ENCODE measurements around the gene METTL6. TPM values are rescaled to one million over a fixed set of nuclear protein-coding genes. Genes with fewer than 3 reads are reported as not detected.
"Not testable (repeated sequence)": the region's sequence is repeated elsewhere in the genome, so short reads cannot be mapped to it uniquely, and the experiment has no call there.

Gene METTL6
- polyA plus RNA-seq, 12 donors = 8.9 to 21.9 (median 16.5) TPM; not detected in 1

GRCh38 chr3:15375461-15376000, 51.8 kb downstream of the METTL6 start:
- no peak for DNase-seq

DNA sequence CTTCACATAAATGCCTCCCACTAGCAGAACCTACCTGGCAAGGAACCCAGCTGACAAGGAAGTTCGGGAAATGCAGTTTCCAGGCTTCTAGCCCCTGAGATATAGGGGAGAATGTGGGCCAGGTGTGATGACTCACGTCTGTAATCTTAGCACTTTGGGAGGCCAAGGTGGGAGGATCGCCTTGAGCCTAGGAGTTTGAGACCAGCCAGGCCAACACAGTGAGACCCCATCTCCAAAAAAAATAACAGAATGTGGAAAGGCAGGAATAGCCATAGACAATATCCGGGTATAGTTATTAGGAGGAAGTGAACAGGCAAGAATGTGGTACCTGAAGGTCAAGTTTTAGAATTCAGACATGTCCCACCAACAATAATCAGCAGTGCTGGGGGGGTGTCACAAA, 54.4 kb downstream of the METTL6 start:
- no peak for DNase-seq

- DNase-seq = no peak
Observed at GRCh38 chr3:15368561-15369135, 58.7 kb downstream of the METTL6 start.

DNA sequence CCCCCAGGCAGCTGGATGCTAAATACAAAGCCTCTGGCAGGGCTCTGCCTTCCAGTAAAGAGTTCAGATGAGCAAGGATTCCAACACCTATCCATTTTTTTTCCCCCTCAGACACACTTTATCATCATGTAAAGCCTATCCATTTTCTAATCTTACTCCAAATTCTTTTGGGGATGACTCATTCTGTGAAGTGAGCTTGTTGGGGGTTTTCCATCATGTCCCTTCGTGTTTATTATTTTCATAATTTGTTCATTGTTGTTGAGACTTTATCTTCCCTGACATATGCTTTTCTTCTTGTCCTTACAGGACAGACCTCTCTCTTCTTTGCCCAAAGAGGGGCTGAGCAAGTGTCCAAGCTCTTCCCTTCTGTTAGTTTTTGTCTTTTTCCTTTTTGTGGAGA, 60.3 kb downstream of the METTL6 start:
- DNase-seq = no peak

DNA sequence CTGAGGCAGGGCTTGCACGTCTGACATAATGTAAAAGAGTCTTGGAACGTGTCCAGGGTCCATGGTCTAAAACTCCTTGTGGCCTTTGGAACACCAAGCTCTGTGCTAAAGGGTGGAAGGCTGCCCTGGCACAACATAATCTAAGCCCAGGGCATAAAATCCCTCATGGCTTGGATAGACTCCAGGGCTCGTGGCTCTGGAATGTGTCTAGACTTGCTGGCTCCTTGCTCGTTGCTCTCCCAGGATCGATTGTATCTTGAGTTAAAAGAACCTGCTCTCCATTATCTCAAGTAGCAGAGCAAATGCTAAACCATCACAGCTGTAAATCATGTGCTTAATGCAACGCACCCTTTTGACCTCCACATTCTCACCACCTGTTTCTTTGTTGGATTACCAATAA, 63.3 kb downstream of the METTL6 start:
- DNase-seq = not testable (repeated sequence)

DNA sequence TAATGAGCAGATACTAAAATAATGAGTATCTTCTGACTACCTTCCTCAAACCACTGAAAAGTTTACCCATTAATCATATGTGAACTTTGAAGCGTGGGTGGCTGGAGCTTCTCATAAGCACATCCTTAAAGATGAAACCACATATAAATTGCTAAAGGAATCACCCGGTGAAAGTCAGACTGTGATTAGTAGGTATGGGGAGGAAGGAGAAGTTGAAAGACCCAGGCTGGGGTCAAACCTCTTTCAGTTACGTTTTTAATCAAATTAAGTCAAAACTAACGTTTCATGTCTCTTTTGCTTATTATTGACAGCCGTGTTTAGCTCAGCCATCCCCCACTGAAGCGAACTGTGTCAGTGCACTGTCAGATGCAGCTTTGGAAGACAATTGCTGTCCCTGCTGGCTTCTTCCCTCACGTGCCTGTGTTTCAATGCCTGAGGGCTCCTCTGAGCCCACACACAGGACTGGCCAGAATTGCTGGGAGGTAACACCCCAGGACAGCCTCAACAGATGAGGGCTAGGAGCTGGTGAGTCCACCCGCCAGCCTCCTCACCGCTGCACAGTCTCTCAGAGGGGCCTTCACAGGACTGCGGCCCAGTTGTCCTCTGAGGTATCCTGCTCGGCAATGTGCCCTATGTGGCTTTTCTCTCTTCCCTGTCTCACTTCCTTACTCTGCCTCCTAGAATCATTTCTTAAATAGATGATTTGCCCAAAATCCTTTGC, 65.7 kb downstream of the METTL6 start:
- no peak for DNase-seq

GRCh38 chr3:15360788-15361493, 66.4 kb downstream of the METTL6 start:
- DNase-seq = peak; percentile 41

Other genes starting within 250 kb of the METTL6 start
- 10 to 100 TPM in 11 of 12 donors, not detected in 1; 22.0 to 42.1 (median 30.9) TPM for gene CAPN7, start 221.3 kb downstream of the METTL6 start, polyA plus RNA-seq (ENCODE audit: insufficient read length in 12 of 12)
- 10 to 100 TPM in 11 of 12 donors, not detected in 1; 22.2 to 66.6 (median 31.8) TPM for gene SH3BP5, start 95.0 kb downstream of the METTL6 start, polyA plus RNA-seq (ENCODE audit: insufficient read length in 12 of 12)
- 10 to 100 TPM in 10 of 12 donors, 1 to 10 TPM in 1, not detected in 1; 2.9 to 20.3 (median 13.4) TPM for gene EAF1, start 54 bp upstream of the METTL6 start, polyA plus RNA-seq (ENCODE audit: insufficient read length in 12 of 12)
- gene COLQ, start 94.2 kb upstream of the METTL6 start, polyA plus RNA-seq (ENCODE audit: insufficient read length in 12 of 12) = 10 to 100 TPM in 11 of 12 donors, not detected in 1; 15.0 to 57.1 (median 29.3) TPM
- gene HACL1, start 174.0 kb upstream of the METTL6 start, polyA plus RNA-seq (ENCODE audit: insufficient read length in 12 of 12) = 10 to 100 TPM in 2 of 12 donors, 1 to 10 TPM in 8, not detected in 2; 6.6 to 13.7 (median 8.5) TPM
- gene BTD, start 174.2 kb upstream of the METTL6 start, polyA plus RNA-seq (ENCODE audit: insufficient read length in 12 of 12) = 10 to 100 TPM in 10 of 12 donors, 1 to 10 TPM in 1, not detected in 1; 8.9 to 26.7 (median 13.5) TPM